Loucy (cell line): ENCODE results near the gene SST.

Experiments
- EZH2phosphoT487 ChIP-seq: fragments of 200-600 bp; IDR thresholded peaks from 2 replicates; pipeline ENCODE4 v1.6.1; 2018; ENCODE audit warnings: antibody characterized with exemption, mild to moderate bottlenecking, moderate library complexity, borderline replicate concordance
- TF ChIP-seq, protein P1 (sequence below): fragments of 200-600 bp; sonication (generic); conservative IDR thresholded peaks from 2 replicates; pipeline ENCODE4 v1.5.1; 2014; ENCODE audit warnings: mild to moderate bottlenecking, antibody characterized with exemption, low read length

DNA sequence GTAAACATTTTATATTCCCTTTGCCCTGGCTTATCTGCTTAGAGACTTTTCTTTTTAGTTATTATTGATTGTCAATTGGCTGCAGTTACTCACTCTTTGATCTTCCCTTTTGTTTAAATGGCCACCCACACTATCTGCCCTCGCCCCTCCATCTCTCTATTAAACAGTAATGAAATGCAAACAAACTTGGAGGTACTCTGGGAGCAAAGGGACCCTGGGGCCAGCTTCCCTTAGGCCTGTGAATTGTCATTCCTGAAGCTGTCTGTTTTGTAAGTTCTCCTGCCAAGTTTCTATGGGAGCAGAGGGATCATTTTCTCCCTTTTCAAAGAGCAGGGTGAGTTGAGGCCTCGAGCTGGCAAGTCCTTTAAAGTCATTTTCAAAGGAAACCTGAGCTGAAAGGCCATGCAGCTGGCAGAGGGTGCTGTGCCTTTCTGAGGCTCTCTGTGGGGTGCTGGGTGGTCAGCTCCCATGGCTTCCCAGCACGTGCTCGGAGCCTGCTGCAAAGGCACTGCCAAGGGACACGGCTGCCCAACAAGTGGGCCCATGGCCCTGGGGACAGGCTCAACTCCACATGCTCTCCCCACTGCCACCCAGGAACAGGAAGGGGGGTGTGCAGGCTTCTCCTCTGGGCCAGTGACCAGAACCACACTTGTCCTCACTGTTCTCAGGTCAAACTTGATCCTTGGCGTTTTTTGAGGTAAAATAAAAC, 49.6 kb upstream of the SST start:
- TF ChIP-seq, protein P1, sequence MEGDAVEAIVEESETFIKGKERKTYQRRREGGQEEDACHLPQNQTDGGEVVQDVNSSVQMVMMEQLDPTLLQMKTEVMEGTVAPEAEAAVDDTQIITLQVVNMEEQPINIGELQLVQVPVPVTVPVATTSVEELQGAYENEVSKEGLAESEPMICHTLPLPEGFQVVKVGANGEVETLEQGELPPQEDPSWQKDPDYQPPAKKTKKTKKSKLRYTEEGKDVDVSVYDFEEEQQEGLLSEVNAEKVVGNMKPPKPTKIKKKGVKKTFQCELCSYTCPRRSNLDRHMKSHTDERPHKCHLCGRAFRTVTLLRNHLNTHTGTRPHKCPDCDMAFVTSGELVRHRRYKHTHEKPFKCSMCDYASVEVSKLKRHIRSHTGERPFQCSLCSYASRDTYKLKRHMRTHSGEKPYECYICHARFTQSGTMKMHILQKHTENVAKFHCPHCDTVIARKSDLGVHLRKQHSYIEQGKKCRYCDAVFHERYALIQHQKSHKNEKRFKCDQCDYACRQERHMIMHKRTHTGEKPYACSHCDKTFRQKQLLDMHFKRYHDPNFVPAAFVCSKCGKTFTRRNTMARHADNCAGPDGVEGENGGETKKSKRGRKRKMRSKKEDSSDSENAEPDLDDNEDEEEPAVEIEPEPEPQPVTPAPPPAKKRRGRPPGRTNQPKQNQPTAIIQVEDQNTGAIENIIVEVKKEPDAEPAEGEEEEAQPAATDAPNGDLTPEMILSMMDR: no peak
- no peak for TF ChIP-seq EZH2phosphoT487
